Kidney epithelial cell (primary cell): ENCODE data around the gene HABP2. TPM values are rescaled to one million over a fixed set of nuclear protein-coding genes. Genes with fewer than 3 reads are reported as not detected.

Experiments
- DNase-seq: peaks from one replicate; pipeline ENCODE4 v3.0.0-alpha.2; 2010; ENCODE audit warnings: low read depth
- H3K27me3 ChIP-seq: 2 replicates; pipeline ENCODE4 v1.6.0; 2011; ENCODE audit warnings: low read length; ENCODE audit not compliant: control insufficient read depth, insufficient read depth
- H3K36me3 ChIP-seq: 2 replicates; pipeline ENCODE4 v1.5.1; 2011; ENCODE audit warnings: low read length; ENCODE audit not compliant: control insufficient read depth, insufficient read depth
- H3K4me3 ChIP-seq: 2 replicates; pipeline ENCODE4 v1.5.1; 2011; ENCODE audit warnings: low read depth, mild to moderate bottlenecking, control low read depth, low read length
- CTCF ChIP-seq: IDR thresholded peaks from 2 replicates; pipeline ENCODE4 v1.5.1; 2011; ENCODE audit warnings: mild to moderate bottlenecking, moderate library complexity, low read length, control low read depth, inconsistent platforms; ENCODE audit not compliant: insufficient read depth, poor library complexity, severe bottlenecking
- total RNA-seq: library from RNA; depleted of rRNA; stranded (reverse); fragments of >200 nt; gene quantifications from 2 replicates; pipeline ENCODE4 v1.2.3, GENCODE V29; 2015

The HABP2 gene
- total RNA-seq, 1 donor from 2014 or later: 0.08 TPM

- Histone ChIP-seq H3K36me3 (no peaks in the 10 kb centered on the region), H3K27me3 (peaks cover 15% of the 10 kb centered on the region)
- DNase-seq: no peak
Observed at GRCh38 chr10:113617086-113617485, 64.2 kb downstream of the HABP2 start.

GRCh38 chr10:113618338-113618737, 65.5 kb downstream of the HABP2 start:
- no peak overlapping the region for H3K4me3 ChIP-seq
- DNase-seq: no peak
- no peaks in the 10 kb centered on the region for H3K36me3 ChIP-seq
- H3K27me3 ChIP-seq: peaks cover 13% of the 10 kb centered on the region
- TF ChIP-seq CTCF: no peak

More at GRCh38 chr10:113617086-113617485, 64.2 kb downstream of the HABP2 start:
- H3K4me3 ChIP-seq: no peak overlapping the region
- no peak for TF ChIP-seq CTCF

GRCh38 chr10:113619401-113619800, 66.5 kb downstream of the HABP2 start:
- DNase-seq: no peak
- no peak for TF ChIP-seq CTCF

GRCh38 chr10:113620511-113620910, 67.7 kb downstream of the HABP2 start:
- Histone ChIP-seq H3K36me3 (no peaks in the 10 kb centered on the region), H3K27me3 (peaks cover 9% of the 10 kb centered on the region), H3K4me3 (no peak overlapping the region)
- no peak for DNase-seq
- no peak for TF ChIP-seq CTCF

More at GRCh38 chr10:113619401-113619800, 66.5 kb downstream of the HABP2 start:
- Histone ChIP-seq H3K4me3 (no peak overlapping the region), H3K36me3 (no peaks in the 10 kb centered on the region), H3K27me3 (peaks cover 11% of the 10 kb centered on the region)

- H3K27me3 ChIP-seq: peaks cover 7% of the 10 kb centered on the region
- no peak for DNase-seq
- TF ChIP-seq CTCF: no peak
Observed at GRCh38 chr10:113620936-113621335, 68.1 kb downstream of the HABP2 start.

GRCh38 chr10:113621799-113622198, 68.9 kb downstream of the HABP2 start:
- no peak for TF ChIP-seq CTCF
- Histone ChIP-seq H3K4me3 (no peak overlapping the region), H3K36me3 (no peaks in the 10 kb centered on the region), H3K27me3 (peaks cover 9% of the 10 kb centered on the region)
- DNase-seq: no peak

More at GRCh38 chr10:113620936-113621335, 68.1 kb downstream of the HABP2 start:
- Histone ChIP-seq H3K36me3 (no peaks in the 10 kb centered on the region), H3K4me3 (no peak overlapping the region)
